Measurements from ENCODE around the gene GSK3B.

The GSK3B gene

DNA sequence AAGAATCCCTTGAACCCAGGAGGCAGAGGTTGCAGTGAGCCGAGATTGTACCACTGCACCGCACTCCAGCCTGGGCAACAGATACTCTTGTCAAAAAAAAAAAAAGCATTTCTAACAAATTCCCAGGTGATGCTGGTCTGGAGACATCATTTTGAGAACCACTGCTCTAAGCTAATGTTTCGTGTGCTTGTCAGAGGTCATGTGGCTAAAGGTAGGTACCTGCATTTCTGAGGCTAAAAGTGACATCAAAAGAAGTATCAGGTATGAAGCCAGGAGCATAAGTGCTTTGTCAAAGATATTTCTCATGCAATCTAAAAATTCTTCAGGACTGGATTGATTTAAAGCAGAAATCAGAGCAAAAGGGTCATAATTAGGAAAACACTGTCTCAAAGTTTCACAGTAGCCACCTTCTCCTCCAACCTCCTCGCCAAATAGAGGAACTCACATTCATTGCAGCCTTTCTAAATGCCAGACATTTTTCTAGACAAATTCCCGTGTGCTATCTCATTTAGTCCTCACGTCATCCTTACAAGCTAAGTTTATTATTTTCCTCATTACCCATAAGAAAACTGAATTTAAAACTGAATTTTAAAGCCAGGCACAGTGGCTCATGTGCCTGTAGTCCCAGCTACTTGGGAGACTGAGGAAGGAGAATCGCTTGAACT lies 25.7 kb upstream of the GSK3B start:
- H3K4ac ChIP-seq (ENCODE audit: low read depth, low read length), result no peak overlapping the region
- no peak overlapping the region for H3K4me2 ChIP-seq (ENCODE audit: low read length)
- no peak overlapping the region for H2BK5ac ChIP-seq (ENCODE audit: low read length)
- no peak overlapping the region for H4K5ac ChIP-seq (ENCODE audit: low read length)
- no peaks in the 10 kb centered on the region for H3K79me1 ChIP-seq (ENCODE audit: low read length)
- H3K9ac ChIP-seq (ENCODE audit: low read length), result no peak overlapping the region
- H3K23ac ChIP-seq (ENCODE audit: low read length), result no peak overlapping the region
- WGBS (ENCODE audit: extremely low coverage, insufficient coverage, low lambda C conversion rate), result no CpG with 5 or more reads among the region's 7 CpGs
- no peaks in the 10 kb centered on the region for H3K4me1 ChIP-seq (ENCODE audit: control insufficient read depth, low read depth, low read length)
- no peak overlapping the region for H3K18ac ChIP-seq (ENCODE audit: low read length)
- no peak overlapping the region for H3K4me3 ChIP-seq (ENCODE audit: low read length)
- no peak overlapping the region for H2AK5ac ChIP-seq (ENCODE audit: low read length)
- no peaks in the 10 kb centered on the region for H3K27me3 ChIP-seq (ENCODE audit: insufficient read depth, low read length, poor library complexity)
- no peak overlapping the region for H3K56ac ChIP-seq (ENCODE audit: low read length)
- no peak overlapping the region for H3K27ac ChIP-seq (ENCODE audit: low read depth, low read length)
- H3K79me2 ChIP-seq (ENCODE audit: control insufficient read depth, insufficient read depth, low read length), result no peaks in the 10 kb centered on the region
- H2BK15ac ChIP-seq (replicated peaks; ENCODE audit: low read depth), result no peak overlapping the region
- no peak for DNase-seq
- H2BK120ac ChIP-seq (ENCODE audit: low read depth, low read length), result no peak overlapping the region
- H3K36me3 ChIP-seq (ENCODE audit: control insufficient read depth, insufficient read depth, low read length), result no peaks in the 10 kb centered on the region
- H4K8ac ChIP-seq (ENCODE audit: low read depth, low read length), result no peak overlapping the region

DNA sequence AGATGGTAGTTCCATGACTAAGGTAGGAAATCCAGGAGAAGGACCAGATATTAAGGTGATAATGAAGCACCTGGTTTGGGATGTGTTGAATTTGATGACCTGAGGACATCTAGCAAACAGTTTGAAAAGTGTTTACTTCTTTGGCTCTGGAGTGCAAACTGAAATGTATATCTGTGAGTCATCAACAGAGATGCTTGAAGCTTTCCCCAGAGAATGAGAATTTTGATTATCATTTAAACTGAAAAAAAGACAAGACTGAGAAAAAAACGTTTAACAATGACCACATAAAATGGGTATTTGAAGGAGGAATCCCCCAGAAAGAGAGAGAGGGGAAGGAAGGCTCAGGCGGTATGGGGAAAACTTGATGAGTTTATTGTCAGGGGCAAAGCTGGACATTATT lies 20.7 kb upstream of the GSK3B start:
- H3K4me1 ChIP-seq (ENCODE audit: control insufficient read depth, low read depth, low read length), result no peaks in the 10 kb centered on the region
- H3K23ac ChIP-seq (ENCODE audit: low read length), result no peak overlapping the region
- no peaks in the 10 kb centered on the region for H3K36me3 ChIP-seq (ENCODE audit: control insufficient read depth, insufficient read depth, low read length)
- no peak overlapping the region for H2AK5ac ChIP-seq (ENCODE audit: low read length)
- H2BK120ac ChIP-seq (ENCODE audit: low read depth, low read length), result no peak overlapping the region
- H3K27ac ChIP-seq (ENCODE audit: low read depth, low read length), result no peak overlapping the region
- H3K9ac ChIP-seq (ENCODE audit: low read length), result no peak overlapping the region
- no CpG with 5 or more reads among the region's 2 CpGs for WGBS (ENCODE audit: extremely low coverage, insufficient coverage, low lambda C conversion rate)
- no peak overlapping the region for H3K4me3 ChIP-seq (ENCODE audit: low read length)
- no peaks in the 10 kb centered on the region for H3K79me2 ChIP-seq (ENCODE audit: control insufficient read depth, insufficient read depth, low read length)
- H3K18ac ChIP-seq (ENCODE audit: low read length), result no peak overlapping the region
- no peak overlapping the region for H2BK15ac ChIP-seq (replicated peaks; ENCODE audit: low read depth)
- no peak overlapping the region for H4K8ac ChIP-seq (ENCODE audit: low read depth, low read length)
- no peak overlapping the region for H4K5ac ChIP-seq (ENCODE audit: low read length)
- H3K56ac ChIP-seq (ENCODE audit: low read length), result no peak overlapping the region
- no peak overlapping the region for H2BK5ac ChIP-seq (ENCODE audit: low read length)
- DNase-seq, result no peak
- H3K4ac ChIP-seq (ENCODE audit: low read depth, low read length), result no peak overlapping the region
- H3K4me2 ChIP-seq (ENCODE audit: low read length), result no peak overlapping the region
- H3K27me3 ChIP-seq (ENCODE audit: insufficient read depth, low read length, poor library complexity), result no peaks in the 10 kb centered on the region
- no peaks in the 10 kb centered on the region for H3K79me1 ChIP-seq (ENCODE audit: low read length)

DNA sequence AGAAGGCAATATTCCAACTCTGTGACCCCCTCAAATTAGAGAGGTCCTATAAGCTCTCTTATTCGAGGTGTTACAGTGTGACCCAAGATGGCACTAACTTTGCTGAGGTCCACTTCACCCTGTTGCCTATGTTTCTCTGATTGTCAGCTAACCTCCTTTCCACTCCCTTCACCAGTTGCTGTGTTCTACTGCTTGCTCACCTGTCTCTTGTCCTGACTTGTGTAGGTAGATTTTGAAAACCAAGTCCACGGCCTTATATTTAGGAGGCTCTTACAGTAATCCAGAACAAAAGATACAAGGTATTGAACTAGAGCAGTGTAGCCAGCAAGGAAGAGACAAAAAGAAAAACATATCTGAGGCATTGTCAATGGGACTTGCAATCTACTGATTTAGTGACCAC lies 20.1 kb upstream of the GSK3B start:
- H3K4me2 ChIP-seq (ENCODE audit: low read length), result no peak overlapping the region
- no peak overlapping the region for H3K9ac ChIP-seq (ENCODE audit: low read length)
- H3K36me3 ChIP-seq (ENCODE audit: control insufficient read depth, insufficient read depth, low read length), result no peaks in the 10 kb centered on the region
- no peak overlapping the region for H2BK5ac ChIP-seq (ENCODE audit: low read length)
- H3K27me3 ChIP-seq (ENCODE audit: insufficient read depth, low read length, poor library complexity), result no peaks in the 10 kb centered on the region
- H3K23ac ChIP-seq (ENCODE audit: low read length), result no peak overlapping the region
- no peak overlapping the region for H2BK15ac ChIP-seq (replicated peaks; ENCODE audit: low read depth)
- H3K79me2 ChIP-seq (ENCODE audit: control insufficient read depth, insufficient read depth, low read length), result no peaks in the 10 kb centered on the region
- no peak overlapping the region for H3K18ac ChIP-seq (ENCODE audit: low read length)
- H4K5ac ChIP-seq (ENCODE audit: low read length), result no peak overlapping the region
- H3K79me1 ChIP-seq (ENCODE audit: low read length), result no peaks in the 10 kb centered on the region
- H2BK120ac ChIP-seq (ENCODE audit: low read depth, low read length), result no peak overlapping the region
- H3K4me3 ChIP-seq (ENCODE audit: low read length), result no peak overlapping the region
- no CpG with 5 or more reads among the region's 2 CpGs for WGBS (ENCODE audit: extremely low coverage, insufficient coverage, low lambda C conversion rate)
- no peak overlapping the region for H3K27ac ChIP-seq (ENCODE audit: low read depth, low read length)
- no peaks in the 10 kb centered on the region for H3K4me1 ChIP-seq (ENCODE audit: control insufficient read depth, low read depth, low read length)
- no peak overlapping the region for H2AK5ac ChIP-seq (ENCODE audit: low read length)
- no peak for DNase-seq
- no peak overlapping the region for H4K8ac ChIP-seq (ENCODE audit: low read depth, low read length)
- H3K56ac ChIP-seq (ENCODE audit: low read length), result no peak overlapping the region
- H3K4ac ChIP-seq (ENCODE audit: low read depth, low read length), result no peak overlapping the region

DNA sequence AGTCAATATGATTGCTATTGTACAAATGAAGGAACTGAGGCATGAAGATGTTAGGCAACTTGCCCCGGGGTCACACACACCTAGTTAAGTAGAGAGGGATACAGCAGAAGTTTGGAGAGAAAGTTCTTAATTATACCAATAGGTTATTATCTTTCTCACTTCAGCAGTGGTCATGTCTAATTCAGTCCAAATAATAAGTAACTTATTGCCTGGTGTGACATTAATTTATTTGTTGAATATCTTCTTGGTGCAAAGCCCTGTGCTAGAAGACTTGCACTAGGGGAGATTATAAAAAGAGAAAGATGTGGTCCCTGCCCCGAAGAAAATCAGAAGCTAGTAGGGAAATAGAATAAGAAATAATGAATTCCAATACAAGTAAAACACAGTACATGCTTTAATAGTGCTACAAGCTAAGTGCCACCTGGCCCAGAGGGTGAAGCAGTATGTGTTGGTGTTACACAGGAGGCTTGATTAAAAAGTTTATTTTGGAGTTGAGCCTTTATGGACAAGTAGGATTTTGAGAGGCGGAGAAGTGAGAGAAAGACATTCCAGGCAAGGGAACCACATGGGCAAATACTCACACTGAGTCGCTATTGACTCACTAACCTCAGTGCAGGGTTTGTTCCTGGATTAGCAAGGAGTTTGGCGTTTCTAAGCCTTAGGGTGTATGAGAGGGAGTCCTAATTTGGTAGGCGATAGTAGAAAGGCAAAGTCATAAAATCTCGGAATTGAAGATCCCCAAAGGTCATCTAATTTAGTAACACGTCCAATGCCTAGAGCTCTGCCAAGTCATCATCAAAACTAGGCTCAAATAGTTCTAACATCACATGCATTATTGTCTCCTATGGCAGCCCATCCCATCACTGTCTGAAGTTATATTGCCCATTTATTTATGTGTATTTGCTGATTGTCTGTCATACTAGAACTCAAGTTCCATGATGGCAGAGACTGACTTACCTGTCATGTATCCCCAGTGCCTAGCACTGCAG lies 19.2 kb upstream of the GSK3B start:
- no peaks in the 10 kb centered on the region for H3K4me1 ChIP-seq (ENCODE audit: control insufficient read depth, low read depth, low read length)
- DNase-seq, result no peak
- no peaks in the 10 kb centered on the region for H3K36me3 ChIP-seq (ENCODE audit: control insufficient read depth, insufficient read depth, low read length)
- no peak overlapping the region for H4K5ac ChIP-seq (ENCODE audit: low read length)
- H2BK120ac ChIP-seq (ENCODE audit: low read depth, low read length), result no peak overlapping the region
- no peak overlapping the region for H3K27ac ChIP-seq (ENCODE audit: low read depth, low read length)
- H4K8ac ChIP-seq (ENCODE audit: low read depth, low read length), result no peak overlapping the region
- no peak overlapping the region for H3K4me2 ChIP-seq (ENCODE audit: low read length)
- no peak overlapping the region for H3K23ac ChIP-seq (ENCODE audit: low read length)
- no peak overlapping the region for H2BK5ac ChIP-seq (ENCODE audit: low read length)
- no peak overlapping the region for H3K56ac ChIP-seq (ENCODE audit: low read length)
- no peaks in the 10 kb centered on the region for H3K27me3 ChIP-seq (ENCODE audit: insufficient read depth, low read length, poor library complexity)
- no peak overlapping the region for H3K9ac ChIP-seq (ENCODE audit: low read length)
- H3K79me2 ChIP-seq (ENCODE audit: control insufficient read depth, insufficient read depth, low read length), result no peaks in the 10 kb centered on the region
- no peak overlapping the region for H2AK5ac ChIP-seq (ENCODE audit: low read length)
- no peaks in the 10 kb centered on the region for H3K79me1 ChIP-seq (ENCODE audit: low read length)
- H2BK15ac ChIP-seq (replicated peaks; ENCODE audit: low read depth), result no peak overlapping the region
- no CpG with 5 or more reads among the region's 8 CpGs for WGBS (ENCODE audit: extremely low coverage, insufficient coverage, low lambda C conversion rate)
- H3K4me3 ChIP-seq (ENCODE audit: low read length), result no peak overlapping the region
- no peak overlapping the region for H3K4ac ChIP-seq (ENCODE audit: low read depth, low read length)
- H3K18ac ChIP-seq (ENCODE audit: low read length), result no peak overlapping the region

DNA sequence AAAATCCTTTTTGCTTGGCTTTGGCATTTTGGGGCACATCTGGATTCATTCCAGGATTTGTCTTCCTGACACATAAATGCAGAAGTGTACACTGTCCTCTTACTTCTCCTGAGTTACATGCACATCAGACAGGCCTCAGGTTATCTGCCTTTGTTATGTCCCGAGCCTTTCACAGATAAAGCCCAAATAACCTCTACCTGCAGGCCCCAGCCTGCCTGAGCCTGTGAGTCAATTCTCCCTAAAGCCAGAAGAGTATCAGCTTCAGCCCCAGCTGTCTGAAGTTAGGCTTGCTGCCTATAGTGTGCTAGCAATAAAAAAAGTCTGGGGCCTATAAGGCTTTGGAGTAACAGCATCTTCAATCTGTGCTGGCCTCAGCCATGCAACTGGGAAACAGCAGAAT lies 17.7 kb upstream of the GSK3B start:
- H3K9ac ChIP-seq (ENCODE audit: low read length), result no peak overlapping the region
- H3K27me3 ChIP-seq (ENCODE audit: insufficient read depth, low read length, poor library complexity), result no peaks in the 10 kb centered on the region
- H3K4ac ChIP-seq (ENCODE audit: low read depth, low read length), result no peak overlapping the region
- no peak overlapping the region for H4K5ac ChIP-seq (ENCODE audit: low read length)
- no peaks in the 10 kb centered on the region for H3K79me2 ChIP-seq (ENCODE audit: control insufficient read depth, insufficient read depth, low read length)
- H3K4me1 ChIP-seq (ENCODE audit: control insufficient read depth, low read depth, low read length), result no peaks in the 10 kb centered on the region
- no peaks in the 10 kb centered on the region for H3K79me1 ChIP-seq (ENCODE audit: low read length)
- no CpG with 5 or more reads among the region's 1 CpG for WGBS (ENCODE audit: extremely low coverage, insufficient coverage, low lambda C conversion rate)
- H2BK5ac ChIP-seq (ENCODE audit: low read length), result no peak overlapping the region
- H3K27ac ChIP-seq (ENCODE audit: low read depth, low read length), result no peak overlapping the region
- no peak overlapping the region for H3K23ac ChIP-seq (ENCODE audit: low read length)
- H2AK5ac ChIP-seq (ENCODE audit: low read length), result no peak overlapping the region
- no peak for DNase-seq
- no peaks in the 10 kb centered on the region for H3K36me3 ChIP-seq (ENCODE audit: control insufficient read depth, insufficient read depth, low read length)
- no peak overlapping the region for H4K8ac ChIP-seq (ENCODE audit: low read depth, low read length)
- H3K4me3 ChIP-seq (ENCODE audit: low read length), result no peak overlapping the region
- no peak overlapping the region for H2BK15ac ChIP-seq (replicated peaks; ENCODE audit: low read depth)
- H3K18ac ChIP-seq (ENCODE audit: low read length), result no peak overlapping the region
- no peak overlapping the region for H3K56ac ChIP-seq (ENCODE audit: low read length)
- H2BK120ac ChIP-seq (ENCODE audit: low read depth, low read length), result no peak overlapping the region
- no peak overlapping the region for H3K4me2 ChIP-seq (ENCODE audit: low read length)
